ES-I3 (cell line): ENCODE data around the gene UST.

Source experiments
- H3K36me3 ChIP-seq: 2 replicates; pipeline ENCODE4 v1.6.1; 2013; ENCODE audit warnings: mild to moderate bottlenecking, low read length, control low read depth, moderate library complexity; ENCODE audit not compliant: insufficient read depth
- H3K4me1 ChIP-seq: 2 replicates; pipeline ENCODE4 v1.6.1; 2013; ENCODE audit warnings: mild to moderate bottlenecking, control low read depth, low read length; ENCODE audit not compliant: insufficient read depth
- H3K9ac ChIP-seq: 2 replicates; pipeline ENCODE4 v1.6.1; 2013; ENCODE audit warnings: low read depth, mild to moderate bottlenecking, low read length, moderate library complexity
- H3K9me3 ChIP-seq: 2 replicates; pipeline ENCODE4 v1.6.1; 2013; ENCODE audit warnings: mild to moderate bottlenecking, low read length, moderate library complexity; ENCODE audit not compliant: control insufficient read depth, insufficient read depth

The UST gene

GRCh38 chr6:148818939-148819575 is 72.2 kb downstream of the UST start:
- Histone ChIP-seq H3K9ac (no peak overlapping the region; the same call in 1 of the 2 replicates), H3K36me3 (peaks cover 2% of the 10 kb centered on the region; the same call in 1 of the 2 replicates), H3K9me3 (peaks cover 7% of the 10 kb centered on the region), H3K4me1 (peaks cover 36% of the 10 kb centered on the region)

DNA sequence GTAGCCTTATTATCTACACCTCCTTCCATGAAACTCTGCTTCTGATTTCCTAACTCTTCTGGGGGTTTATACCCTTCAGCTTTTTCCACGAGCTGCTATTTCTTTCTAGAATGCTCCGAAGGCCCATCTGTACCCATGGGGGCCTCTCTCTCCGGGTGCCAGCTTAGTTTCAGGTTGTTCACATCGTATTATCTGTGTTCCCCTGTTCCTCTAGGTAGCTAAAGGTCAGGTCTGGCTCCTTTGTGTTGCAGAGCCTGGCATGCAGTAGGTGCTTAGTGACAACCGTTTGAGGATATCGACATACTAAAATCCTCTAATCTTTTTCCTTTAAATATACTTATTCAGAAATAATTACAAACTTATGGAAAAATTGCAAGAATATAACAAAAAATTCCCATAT is 73.0 kb downstream of the UST start:
- Histone ChIP-seq H3K36me3 (no peaks in the 10 kb centered on the region; the same call in 1 of the 2 replicates), H3K9ac (no peak overlapping the region; the same call in 1 of the 2 replicates), H3K9me3 (no peaks in the 10 kb centered on the region), H3K4me1 (peaks cover 36% of the 10 kb centered on the region)

GRCh38 chr6:148822819-148823218 is 76.0 kb downstream of the UST start:
- Histone ChIP-seq H3K36me3 (no peaks in the 10 kb centered on the region; the same call in 1 of the 2 replicates), H3K4me1 (peaks cover 23% of the 10 kb centered on the region), H3K9ac (no peak overlapping the region), H3K9me3 (no peaks in the 10 kb centered on the region)

- Histone ChIP-seq H3K9ac (no peak overlapping the region), H3K36me3 (no peaks in the 10 kb centered on the region; the same call in 1 of the 2 replicates), H3K4me1 (peaks cover 19% of the 10 kb centered on the region), H3K9me3 (no peaks in the 10 kb centered on the region)
These were observed 77.5 kb downstream of the UST start for GRCh38 chr6:148824291-148824690.

DNA sequence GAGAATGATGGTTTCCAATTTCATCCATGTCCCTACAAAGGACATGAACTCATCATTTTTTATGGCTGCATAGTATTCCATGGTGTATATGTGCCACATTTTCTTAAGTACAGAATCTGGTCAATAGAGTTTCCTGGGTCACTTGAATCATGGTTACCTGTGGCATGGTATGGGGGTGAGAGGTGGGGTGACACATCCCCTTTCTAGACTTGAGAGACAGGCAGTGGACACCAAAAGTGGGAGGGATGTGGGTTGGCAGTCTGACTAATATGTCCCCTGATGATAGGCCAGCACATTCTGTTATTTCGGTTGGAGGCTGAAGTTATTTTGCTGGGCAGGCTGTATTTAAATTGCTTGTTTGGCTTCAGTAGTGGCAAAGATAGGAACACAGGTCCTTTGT is 78.1 kb downstream of the UST start:
- Histone ChIP-seq H3K4me1 (peaks cover 20% of the 10 kb centered on the region), H3K36me3 (no peaks in the 10 kb centered on the region; the same call in 1 of the 2 replicates), H3K9ac (no peak overlapping the region), H3K9me3 (no peaks in the 10 kb centered on the region)

- Histone ChIP-seq H3K9me3 (no peaks in the 10 kb centered on the region), H3K36me3 (no peaks in the 10 kb centered on the region; the same call in 1 of the 2 replicates), H3K4me1 (peaks cover 22% of the 10 kb centered on the region), H3K9ac (no peak overlapping the region)
These were observed 78.7 kb downstream of the UST start for GRCh38 chr6:148825492-148825891.

- H3K36me3 ChIP-seq, result no peaks in the 10 kb centered on the region; the same call in 1 of the 2 replicates
- H3K9ac ChIP-seq, result no peak overlapping the region
- no peaks in the 10 kb centered on the region for H3K9me3 ChIP-seq
- peaks cover 25% of the 10 kb centered on the region for H3K4me1 ChIP-seq
These were observed 80.7 kb downstream of the UST start for GRCh38 chr6:148827416-148828045.

GRCh38 chr6:148828047-148828446 is 81.2 kb downstream of the UST start:
- Histone ChIP-seq H3K9me3 (no peaks in the 10 kb centered on the region), H3K4me1 (peaks cover 25% of the 10 kb centered on the region), H3K9ac (no peak overlapping the region), H3K36me3 (no peaks in the 10 kb centered on the region; the same call in 1 of the 2 replicates)

DNA sequence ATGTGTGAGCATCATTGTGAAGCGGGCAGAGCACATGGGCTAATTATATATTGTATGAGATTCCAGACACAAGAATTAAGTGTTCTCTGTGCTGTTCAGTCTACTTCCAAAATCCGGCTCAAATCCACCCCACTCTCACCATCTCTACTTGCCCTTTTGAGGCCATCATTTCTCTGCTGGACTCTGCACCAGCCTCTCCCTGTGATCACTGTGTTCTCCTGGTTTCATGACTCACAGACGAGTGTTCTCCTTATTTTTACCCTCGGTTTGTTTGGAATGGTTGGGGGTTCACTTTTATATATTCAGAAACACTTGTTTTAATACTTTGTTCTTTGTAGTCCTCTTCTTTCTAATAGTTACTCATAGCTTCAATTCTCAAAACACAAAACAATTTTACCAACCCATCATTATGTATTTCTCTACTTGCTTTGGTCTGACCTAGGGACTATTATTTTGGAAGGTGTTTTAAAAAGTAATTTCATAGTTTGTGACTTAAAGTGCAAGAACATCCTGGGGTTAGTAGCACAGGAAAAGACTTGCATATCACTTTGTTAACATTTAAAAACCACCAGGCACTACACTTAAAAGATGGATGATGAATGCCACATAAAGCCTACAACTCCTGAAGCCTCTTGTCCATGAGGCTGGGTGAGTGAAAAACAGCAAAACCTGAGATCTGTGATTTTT is 82.7 kb downstream of the UST start:
- Histone ChIP-seq H3K9ac (no peak overlapping the region), H3K4me1 (peaks cover 25% of the 10 kb centered on the region), H3K9me3 (no peaks in the 10 kb centered on the region), H3K36me3 (no peaks in the 10 kb centered on the region)

- Histone ChIP-seq H3K9ac (no peak overlapping the region), H3K9me3 (no peaks in the 10 kb centered on the region), H3K36me3 (no peaks in the 10 kb centered on the region), H3K4me1 (peaks cover 26% of the 10 kb centered on the region)
These were observed 83.8 kb downstream of the UST start for GRCh38 chr6:148830614-148831013.

DNA sequence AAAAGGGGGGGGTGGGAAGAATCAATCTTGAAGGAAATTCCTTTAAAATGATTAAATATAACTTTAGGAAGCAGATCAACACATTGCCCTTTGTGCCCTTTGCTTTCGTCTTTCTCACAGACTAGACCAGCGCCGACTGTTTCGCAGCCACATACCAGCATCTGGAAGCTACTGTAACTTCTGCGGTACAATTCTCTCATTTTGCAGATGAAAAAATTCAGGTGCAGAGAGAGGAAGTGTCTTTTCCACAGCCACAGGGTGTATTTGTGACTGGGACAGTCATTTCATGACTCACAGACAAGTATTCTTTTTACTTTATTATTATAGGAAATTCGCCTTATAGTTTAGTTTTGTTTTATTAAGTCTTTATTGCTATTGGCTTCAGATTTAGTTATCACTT is 84.2 kb downstream of the UST start:
- H3K9me3 ChIP-seq, result no peaks in the 10 kb centered on the region
- no peak overlapping the region for H3K9ac ChIP-seq
- H3K4me1 ChIP-seq, result peaks cover 27% of the 10 kb centered on the region
- H3K36me3 ChIP-seq, result no peaks in the 10 kb centered on the region

DNA sequence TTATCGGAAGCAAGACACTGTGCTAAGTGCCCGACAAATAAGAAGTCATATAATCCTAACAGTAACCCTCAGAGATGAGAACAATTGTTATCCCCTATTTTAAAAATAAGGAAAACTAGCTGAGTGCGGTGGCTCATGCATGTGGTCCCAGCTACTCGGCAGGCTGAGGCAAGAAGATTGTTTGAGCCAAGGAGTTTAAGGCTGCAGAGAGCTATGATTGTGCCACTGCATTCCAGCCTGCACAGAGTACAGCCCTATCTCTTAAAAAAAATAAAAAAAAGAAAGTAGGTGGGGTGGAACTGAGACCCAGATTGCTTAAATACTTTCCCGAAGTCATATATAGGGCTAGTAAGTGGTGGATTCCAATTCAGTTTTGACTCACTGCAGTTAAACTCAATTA is 84.7 kb downstream of the UST start:
- Histone ChIP-seq H3K4me1 (peaks cover 27% of the 10 kb centered on the region), H3K9me3 (no peaks in the 10 kb centered on the region), H3K9ac (no peak overlapping the region), H3K36me3 (no peaks in the 10 kb centered on the region)

- H3K4me1 ChIP-seq, result peaks cover 32% of the 10 kb centered on the region
- H3K9me3 ChIP-seq, result no peaks in the 10 kb centered on the region
- no peak overlapping the region for H3K9ac ChIP-seq
These were observed 89.2 kb downstream of the UST start for GRCh38 chr6:148835920-148836441.

DNA sequence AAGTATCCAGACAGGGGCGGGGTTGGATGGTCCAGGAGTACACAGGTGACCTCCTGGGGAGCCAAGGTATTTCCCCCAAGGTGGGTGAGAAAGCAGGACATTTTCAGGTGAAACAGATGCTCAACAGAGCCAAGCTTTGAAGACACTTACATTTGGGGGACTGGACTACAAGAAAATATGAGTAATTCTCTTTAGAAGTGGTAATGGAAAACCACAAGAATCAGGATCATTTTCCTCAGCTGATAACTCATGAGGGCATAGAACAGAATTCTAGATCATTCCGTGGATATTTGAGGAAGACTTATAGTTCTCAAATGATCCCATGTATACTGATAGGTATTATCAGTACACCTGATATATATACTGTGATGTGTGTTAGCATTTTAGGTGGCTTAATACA is 89.9 kb downstream of the UST start:
- Histone ChIP-seq H3K9me3 (no peaks in the 10 kb centered on the region), H3K4me1 (peaks cover 32% of the 10 kb centered on the region), H3K9ac (no peak overlapping the region), H3K36me3 (no peaks in the 10 kb centered on the region)

More at GRCh38 chr6:148835920-148836441, 89.2 kb downstream of the UST start:
- H3K36me3 ChIP-seq, result no peaks in the 10 kb centered on the region
